ENCODE results near the gene PROC.

GRCh38 chr2:127415593-127416505 lies 2.4 kb upstream of the PROC start:
- TF ChIP-seq CTCF (IDR thresholded peaks at IDR 0.05) (peak; percentile 32 to 84 (median 54)), POLR2AphosphoS5 (IDR thresholded peaks at IDR 0.05) (no peak)
